Measurements from ENCODE around the gene DHODH. TPM values are rescaled to one million over a fixed set of nuclear protein-coding genes. Genes with fewer than 3 reads are reported as not detected.

The DHODH gene
- total and polyA plus RNA-seq, 2 of the 13 experiments (the other 11 are each of a cell fraction or from before 2014, with no cell fraction given) = 10.7 to 16.4 TPM

GRCh38 chr16:72072514-72073342 lies 64.2 kb downstream of the DHODH start (continued):
- TF ChIP-seq HBP1 (CRISPR knock-in tag; IDR thresholded peaks at IDR 0.05; ENCODE audit: low read depth) = peak; percentile 87; the same call in 1 of the 2 replicates
- TF ChIP-seq ZNF350 (CRISPR knock-in tag; IDR thresholded peaks at IDR 0.05; ENCODE audit: borderline replicate concordance, low read depth) = no peak; the same call in 1 of the 2 replicates
- no peak for TF ChIP-seq CENPBD1 (CRISPR knock-in tag; IDR thresholded peaks at IDR 0.05; ENCODE audit: borderline replicate concordance, low read depth)
- TF ChIP-seq TFDP2 (CRISPR knock-in tag; IDR thresholded peaks at IDR 0.05) = peak; percentile 93
- no peak for TF ChIP-seq GABPA (IDR thresholded peaks at IDR 0.05; ENCODE audit: low read depth, low read length)
- peak; percentile 73 for TF ChIP-seq GABPA (CRISPR knock-in tag; IDR thresholded peaks at IDR 0.05; ENCODE audit: low read depth)
- no peak for TF ChIP-seq MEIS1 (CRISPR knock-in tag; IDR thresholded peaks at IDR 0.05; ENCODE audit: borderline replicate concordance)
- TF ChIP-seq HOXA7 (CRISPR knock-in tag; IDR thresholded peaks at IDR 0.05) = no peak
- TF ChIP-seq RARA (CRISPR knock-in tag; IDR thresholded peaks at IDR 0.05) = peak; percentile 62; the same call in 1 of the 2 replicates
- peak; percentile 82 for TF ChIP-seq ZNF331 (CRISPR knock-in tag; IDR thresholded peaks at IDR 0.05)
- no peak for TF ChIP-seq ZNF326 (CRISPR knock-in tag; IDR thresholded peaks at IDR 0.05; ENCODE audit: borderline replicate concordance)
- no peak for TF ChIP-seq TBL1XR1 (IDR thresholded peaks at IDR 0.05; ENCODE audit: borderline replicate concordance, low read length, partially characterized antibody)
- no peak for TF ChIP-seq HHEX (CRISPR knock-in tag; IDR thresholded peaks at IDR 0.05)
- no peak for TF ChIP-seq SMAD1 (CRISPR knock-in tag; IDR thresholded peaks at IDR 0.05; ENCODE audit: borderline replicate concordance, low read depth)
- TF ChIP-seq ATF1 (CRISPR knock-in tag; IDR thresholded peaks at IDR 0.05) = peak; percentile 68; the same call in 1 of the 2 replicates
- TF ChIP-seq ZNF256 (CRISPR knock-in tag; conservative IDR thresholded peaks at IDR 0.05) = peak; percentile 81
- no peak for TF ChIP-seq FOXA1 (IDR thresholded peaks at IDR 0.05)
- TF ChIP-seq FOXA1 (CRISPR knock-in tag; IDR thresholded peaks at IDR 0.05) = peak; percentile 77
- TF ChIP-seq ZNF577 (CRISPR knock-in tag; IDR thresholded peaks at IDR 0.05; ENCODE audit: borderline replicate concordance, low read depth) = no peak
- TF ChIP-seq ZNF570 (CRISPR knock-in tag; IDR thresholded peaks at IDR 0.05; ENCODE audit: borderline replicate concordance) = no peak
- peak; percentile 41; the same call in 1 of the 2 replicates for TF ChIP-seq KDM6A (CRISPR knock-in tag; IDR thresholded peaks at IDR 0.05; ENCODE audit: low read depth)
- TF ChIP-seq PRPF4 (IDR thresholded peaks at IDR 0.05; ENCODE audit: low read depth, low read length, poor library complexity, severe bottlenecking) = no peak
- TF ChIP-seq ZNF232 (CRISPR knock-in tag; IDR thresholded peaks at IDR 0.05; ENCODE audit: borderline replicate concordance) = peak; percentile 62; the same call in 1 of the 2 replicates
- no peak for TF ChIP-seq ZC3H13 (CRISPR knock-in tag; IDR thresholded peaks at IDR 0.05)
- peak; percentile 67 for TF ChIP-seq MAX (IDR thresholded peaks at IDR 0.05)
- 0 out of 2 replicates have a peak, but pooled peaks have one; percentile 67 for TF ChIP-seq HMG20A (CRISPR knock-in tag; IDR thresholded peaks at IDR 0.05; ENCODE audit: borderline replicate concordance)
- TF ChIP-seq ZNF143 (CRISPR knock-in tag; IDR thresholded peaks at IDR 0.05) = no peak
- no peak; the same call in 1 of the 2 replicates for TF ChIP-seq ZBTB7A (CRISPR knock-in tag; IDR thresholded peaks at IDR 0.05)
- TF ChIP-seq CENPT (CRISPR knock-in tag; IDR thresholded peaks at IDR 0.05; ENCODE audit: low read depth) = no peak
- TF ChIP-seq TBX2 (CRISPR knock-in tag; IDR thresholded peaks at IDR 0.05; ENCODE audit: borderline replicate concordance) = peak; percentile 57
